Fibroblast of upper back skin (primary cell): Measurements from ENCODE around the gene SPDYE1.

Source experiments
- DNase-seq: peaks from one replicate; pipeline ENCODE4 v3.0.0-alpha.2; 2013

SPDYE1 gene

DNA sequence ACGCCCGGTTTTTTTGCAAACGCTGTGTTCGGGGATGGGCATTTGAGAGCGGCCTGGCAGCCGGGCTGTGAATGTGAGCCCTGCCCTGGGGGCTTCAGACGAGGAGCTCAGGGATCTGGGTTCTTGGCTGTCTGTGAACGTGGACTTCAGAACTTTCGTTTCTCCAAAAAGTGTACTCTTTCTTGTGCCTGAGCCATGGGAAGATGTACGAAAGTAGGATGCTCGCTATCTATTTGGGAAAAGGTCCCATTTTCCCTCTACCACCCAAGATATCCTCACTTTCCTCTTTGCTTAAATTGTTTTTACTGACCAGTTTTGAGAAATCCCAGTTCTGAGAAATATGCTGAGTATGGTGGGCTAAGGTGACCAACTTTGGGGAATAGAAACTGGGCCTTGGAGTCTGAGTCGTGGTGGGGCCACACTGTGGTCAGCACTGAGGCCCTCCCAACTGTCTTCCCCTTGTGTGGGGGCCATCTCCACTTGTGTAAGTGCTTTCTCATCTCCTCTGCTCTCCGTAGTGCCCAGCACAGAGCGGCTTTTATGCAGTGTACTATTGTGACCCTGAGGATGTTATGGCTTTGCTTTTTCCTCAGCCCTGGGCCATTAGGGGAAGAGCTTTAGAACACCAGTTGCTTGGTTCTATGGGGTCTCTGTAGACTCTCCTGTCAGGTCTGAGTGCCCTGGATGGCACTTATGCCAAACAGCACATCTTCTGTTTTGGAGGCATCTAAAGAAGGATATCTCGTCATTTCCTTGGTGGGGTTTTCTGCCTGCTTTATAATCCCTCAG lies 47.7 kb downstream of the SPDYE1 start:
- no peak for DNase-seq

DNA sequence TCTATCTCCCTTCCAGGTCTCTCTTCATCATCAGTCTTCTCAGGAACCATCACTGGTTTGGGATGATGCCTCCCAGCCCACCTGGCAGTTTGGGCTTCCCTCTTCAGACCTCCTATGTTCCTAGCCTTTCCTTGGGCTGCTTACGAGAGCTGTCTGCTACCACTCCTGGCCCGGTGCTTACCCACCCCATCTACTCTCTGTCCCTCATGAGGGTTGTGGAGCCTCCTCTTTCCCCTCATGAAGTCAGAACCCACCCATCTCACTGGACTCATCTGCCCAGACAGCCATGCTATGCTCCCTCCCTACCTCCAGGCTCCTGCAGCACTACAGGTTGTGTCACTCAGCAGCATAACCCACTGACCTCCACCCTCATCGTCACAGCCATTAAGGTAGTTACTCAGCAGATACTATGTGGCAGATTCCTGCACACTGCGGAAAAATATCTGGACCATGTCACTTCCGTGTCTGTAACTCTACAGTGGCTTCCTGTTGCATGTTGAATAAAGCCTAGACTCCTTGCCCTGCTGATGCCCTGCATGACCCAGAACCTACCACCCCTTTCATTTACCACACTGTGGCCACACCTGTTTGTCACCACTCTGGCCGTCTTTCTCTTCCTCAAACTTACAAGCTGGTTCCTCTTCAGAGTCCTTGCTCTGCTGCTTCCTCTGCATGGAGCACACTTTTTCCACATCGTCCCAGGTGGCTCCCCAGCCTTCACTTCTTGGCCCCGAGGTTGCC lies 48.8 kb downstream of the SPDYE1 start:
- DNase-seq, result no peak

DNA sequence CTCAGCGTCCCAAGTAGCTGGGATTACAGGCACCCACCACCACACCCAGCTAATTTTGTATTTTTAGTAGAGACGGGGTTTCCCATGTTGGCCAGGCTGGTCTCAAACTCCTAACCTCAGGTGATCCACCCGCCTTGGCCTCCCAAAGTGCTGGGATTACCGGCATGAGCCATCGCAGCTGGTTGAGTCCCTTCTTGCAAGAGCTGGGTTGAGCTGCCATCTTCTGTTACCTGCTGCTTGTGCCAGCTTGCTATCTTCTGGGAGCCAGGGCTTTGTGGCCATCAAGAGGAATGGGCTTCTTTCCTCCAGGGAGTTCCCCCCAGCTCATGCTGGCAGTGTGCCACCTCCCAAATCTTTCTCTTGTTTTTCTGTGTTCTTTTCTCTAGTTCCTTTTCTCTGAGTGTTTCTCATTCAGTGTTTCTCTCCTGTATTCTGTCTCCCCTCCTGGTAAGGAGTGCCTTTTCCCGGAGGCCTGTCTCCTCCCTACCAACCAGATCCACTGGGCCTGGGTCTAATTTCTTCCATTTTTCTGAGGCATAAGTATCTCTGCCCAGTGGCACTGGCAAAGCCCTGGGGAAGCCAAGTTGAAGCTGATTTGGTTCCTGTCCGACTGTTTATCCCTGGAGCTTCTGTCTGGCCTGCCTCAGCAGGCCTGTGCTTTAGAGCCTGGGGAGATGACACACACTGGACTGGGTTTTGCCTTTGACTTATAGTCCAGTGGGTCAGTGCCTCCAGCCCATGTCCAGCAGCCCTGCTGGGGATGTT lies 50.5 kb downstream of the SPDYE1 start:
- DNase-seq, result no peak

DNA sequence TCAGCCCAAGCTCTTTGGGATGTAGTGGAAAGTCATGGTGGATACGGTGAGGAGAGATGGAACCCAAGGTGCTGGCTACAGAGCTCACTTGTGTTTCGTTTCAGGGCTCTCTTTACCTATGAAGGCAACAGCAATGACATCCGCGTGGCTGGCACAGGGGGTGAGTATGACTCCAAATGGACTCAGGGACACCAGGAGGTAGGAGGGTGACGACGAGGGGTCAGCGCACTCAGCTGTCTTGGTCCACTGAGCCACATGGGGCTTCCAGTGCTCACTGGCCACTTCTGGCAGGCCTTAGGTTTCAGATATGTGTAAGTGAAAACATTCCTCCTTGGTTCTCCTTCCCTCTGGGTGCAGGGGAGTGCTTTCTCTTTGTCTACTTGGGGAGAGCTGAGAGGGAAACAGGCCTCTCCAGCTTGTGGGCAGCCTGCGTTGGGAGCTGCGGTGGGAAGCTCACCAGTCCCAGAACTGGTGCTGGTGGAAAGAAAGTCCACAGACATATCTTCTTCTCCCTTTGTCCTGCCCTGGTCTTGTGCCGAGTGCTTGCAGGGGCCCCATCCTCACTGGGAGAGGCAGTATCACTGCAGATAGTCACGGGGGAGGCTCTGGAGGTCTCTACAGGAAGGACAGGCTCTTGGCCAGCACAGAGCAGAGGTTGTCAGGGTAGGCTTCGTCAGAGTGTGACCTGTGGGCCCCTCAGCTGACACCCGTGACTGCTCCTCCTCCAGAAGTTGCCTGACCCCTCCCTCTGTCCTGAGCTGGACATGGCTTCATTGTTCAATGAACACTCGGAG lies 52.6 kb downstream of the SPDYE1 start:
- DNase-seq, result no peak

DNA sequence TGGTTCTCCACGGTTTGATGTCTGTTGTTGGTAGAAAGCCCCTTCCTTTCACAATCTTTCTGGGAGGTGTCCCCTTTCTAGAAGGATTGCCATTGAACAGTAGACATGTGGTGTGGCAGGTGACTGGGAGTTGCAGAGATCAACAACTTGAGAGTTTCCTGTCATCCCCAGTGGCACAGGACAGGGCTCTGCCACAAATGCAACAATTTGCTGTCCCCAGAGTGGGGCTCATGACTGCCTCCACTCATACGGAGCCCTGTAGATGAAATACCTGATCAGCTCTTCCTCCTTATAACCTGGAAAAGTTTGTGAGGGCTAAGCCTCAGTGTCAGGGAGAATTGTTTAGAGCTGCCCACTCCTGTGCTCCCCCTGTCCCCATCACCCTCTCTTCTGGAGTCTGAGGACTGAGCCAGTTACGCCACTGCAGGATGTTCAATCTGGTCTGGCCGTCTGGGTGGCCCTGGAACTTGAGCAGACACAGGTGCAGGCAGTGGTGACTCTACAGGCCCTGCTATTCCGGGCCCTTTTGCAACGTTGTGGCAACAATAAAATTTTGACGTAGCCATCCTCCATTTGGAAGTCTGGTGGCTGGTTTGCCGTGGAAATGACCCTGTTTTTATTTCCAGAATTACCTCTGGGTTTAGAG lies 53.3 kb downstream of the SPDYE1 start:
- DNase-seq, result no peak

DNA sequence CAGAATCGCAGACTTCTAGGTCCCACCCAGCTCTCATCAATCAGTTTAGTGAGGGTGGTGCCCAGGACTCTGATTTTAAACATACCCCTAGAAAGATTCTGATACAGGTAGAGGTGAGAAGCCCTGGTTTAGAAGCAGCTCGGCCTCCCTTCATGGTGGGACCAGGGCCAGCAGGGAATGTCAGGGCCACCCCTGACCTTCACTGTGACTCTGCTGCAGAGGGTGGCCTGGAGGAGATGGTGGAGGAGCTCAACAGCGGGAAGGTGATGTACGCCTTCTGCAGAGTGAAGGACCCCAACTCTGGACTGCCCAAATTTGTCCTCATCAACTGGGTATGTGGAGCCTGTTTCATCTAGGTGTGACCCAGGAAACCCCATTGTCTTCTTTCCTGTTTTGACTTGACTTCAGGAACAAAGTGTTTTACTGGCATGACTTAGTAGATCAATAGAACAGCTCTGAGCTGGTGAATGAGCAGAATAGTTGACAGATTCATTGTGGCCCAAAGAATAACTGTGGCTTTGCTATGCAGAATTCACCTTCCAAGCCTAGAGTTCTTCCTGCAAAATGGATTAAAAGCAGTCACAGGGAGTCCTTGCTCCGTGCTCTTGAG lies 54.0 kb downstream of the SPDYE1 start:
- no peak for DNase-seq

DNA sequence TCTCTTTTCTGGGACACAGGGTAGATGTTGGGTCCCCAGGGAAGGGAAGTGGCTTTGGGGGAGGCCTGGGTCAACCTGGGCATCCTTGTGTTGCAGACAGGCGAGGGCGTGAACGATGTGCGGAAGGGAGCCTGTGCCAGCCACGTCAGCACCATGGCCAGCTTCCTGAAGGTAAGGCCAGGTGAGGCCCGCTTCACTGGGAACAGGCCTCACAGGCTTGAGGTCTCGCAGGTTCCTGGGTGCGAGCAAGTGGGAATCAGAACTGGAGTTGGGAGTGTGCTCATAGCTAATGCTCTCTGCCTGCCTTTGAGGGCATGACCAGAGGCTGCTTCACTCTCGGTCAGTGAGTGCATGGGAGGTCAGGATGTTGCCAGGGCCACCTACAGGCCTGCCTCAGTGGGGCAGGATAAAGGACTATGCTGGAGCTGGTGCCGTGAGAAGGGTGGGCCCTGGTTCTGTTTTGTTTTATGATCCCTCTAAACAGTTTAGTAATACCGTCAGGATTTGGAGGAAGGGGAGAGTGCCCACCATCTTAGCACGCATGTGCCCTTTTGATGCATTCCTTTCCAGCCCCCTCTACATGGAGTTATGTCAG lies 55.2 kb downstream of the SPDYE1 start:
- no peak for DNase-seq

DNA sequence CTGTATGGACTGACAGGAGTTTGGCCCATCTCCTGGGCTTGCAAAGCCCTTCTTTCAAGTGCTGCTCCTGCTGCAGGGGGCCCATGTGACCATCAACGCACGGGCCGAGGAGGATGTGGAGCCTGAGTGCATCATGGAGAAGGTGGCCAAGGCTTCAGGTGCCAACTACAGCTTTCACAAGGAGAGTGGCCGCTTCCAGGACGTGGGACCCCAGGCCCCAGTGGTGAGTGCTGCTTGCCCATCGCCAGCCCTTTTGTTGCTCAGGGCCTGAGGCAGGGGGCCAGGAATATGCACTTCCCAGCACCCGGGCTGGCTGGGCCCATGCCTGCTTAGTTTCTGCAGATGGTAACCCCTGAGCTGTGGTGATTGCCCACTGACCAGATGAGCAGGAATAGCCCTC lies 59.0 kb downstream of the SPDYE1 start:
- DNase-seq, result no peak

DNA sequence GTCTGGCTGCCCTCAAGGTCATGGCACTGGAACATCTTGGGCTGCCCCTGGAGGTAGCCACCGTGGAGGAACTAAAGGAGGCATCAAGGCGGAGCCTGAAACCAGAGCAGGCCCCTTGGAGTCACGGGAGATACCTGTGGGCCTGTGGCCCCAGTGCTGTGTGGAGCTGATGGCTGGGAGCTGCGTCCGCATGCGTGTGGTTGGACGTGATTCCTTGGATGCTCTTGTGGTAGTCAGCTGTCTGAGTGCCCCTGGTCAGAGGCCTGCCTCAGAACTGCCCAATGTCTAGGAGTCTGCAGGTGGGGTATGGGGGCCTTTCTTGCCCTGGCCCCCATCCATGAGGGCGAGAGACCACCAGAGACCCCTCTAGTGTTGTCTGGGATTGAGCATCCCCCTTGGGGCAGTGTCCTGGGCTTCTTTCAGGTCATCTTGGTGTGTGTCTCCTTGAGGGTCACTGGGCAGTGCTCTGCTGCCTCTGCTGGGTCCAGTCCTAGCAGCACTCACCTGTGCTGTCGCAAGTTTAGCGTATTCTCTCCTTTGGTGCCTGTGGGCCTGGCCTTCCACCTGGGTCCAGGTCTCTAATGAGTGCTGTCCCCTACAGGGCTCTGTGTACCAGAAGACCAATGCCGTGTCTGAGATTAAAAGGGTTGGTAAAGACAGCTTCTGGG lies 59.6 kb downstream of the SPDYE1 start:
- DNase-seq, result no peak

DNA sequence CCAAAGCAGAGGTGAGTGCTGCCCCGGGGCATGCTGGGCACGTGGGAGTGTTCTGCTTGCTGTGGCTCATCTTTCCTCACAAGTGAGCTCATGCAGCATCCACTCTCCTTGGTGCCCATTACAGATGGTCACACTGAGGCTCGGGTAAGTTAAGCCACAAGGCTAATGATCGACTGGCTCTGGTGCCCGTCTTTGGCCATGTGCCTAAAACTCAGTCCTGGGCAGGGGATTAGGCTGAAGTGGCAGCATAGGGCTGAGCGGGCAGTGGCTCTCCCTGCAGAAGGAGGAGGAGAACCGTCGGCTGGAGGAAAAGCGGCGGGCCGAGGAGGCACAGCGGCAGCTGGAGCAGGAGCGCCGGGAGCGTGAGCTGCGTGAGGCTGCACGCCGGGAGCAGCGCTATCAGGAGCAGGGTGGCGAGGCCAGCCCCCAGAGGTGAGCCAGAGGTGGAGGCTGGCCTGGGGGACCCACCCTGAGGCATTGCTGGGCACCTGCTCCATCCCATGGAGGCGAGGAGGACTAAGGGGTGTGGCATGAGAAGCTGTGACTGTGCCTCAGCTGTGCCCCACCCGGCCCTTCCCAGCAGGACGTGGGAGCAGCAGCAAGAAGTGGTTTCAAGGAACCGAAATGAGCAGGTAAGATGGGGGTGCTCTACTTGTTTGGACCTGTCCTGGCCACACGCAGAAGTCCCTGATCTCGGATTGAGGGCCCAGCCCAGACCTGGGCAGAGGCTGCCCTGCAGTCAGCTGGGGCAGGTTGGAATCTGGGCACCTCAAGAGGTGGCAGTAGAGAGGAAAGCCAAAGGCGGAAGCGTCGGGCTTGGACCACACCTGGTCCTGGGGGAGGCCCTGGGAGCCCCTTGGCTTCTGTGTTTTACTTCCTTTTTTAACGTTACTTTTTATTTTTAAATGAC lies 60.4 kb downstream of the SPDYE1 start:
- no peak for DNase-seq

DNA sequence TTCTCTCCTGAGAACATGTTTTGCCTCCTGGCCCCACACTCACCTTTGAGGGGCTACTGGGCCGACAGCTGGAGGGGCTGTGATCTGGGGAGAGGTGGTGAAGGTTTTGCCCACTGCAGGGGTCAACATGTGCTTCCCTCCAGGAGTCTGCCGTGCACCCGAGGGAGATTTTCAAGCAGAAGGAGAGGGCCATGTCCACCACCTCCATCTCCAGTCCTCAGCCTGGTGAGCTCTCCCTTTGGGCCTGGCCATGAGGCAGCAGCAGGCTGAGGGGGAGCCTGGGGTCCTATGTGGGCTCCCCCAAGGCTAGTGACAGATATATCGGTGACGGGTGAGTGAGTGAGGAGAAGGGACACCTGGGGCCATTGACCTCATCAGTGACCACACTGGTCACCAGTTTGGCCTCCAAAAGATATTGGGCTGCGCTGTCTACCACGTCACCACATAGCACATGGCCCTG lies 61.1 kb downstream of the SPDYE1 start:
- DNase-seq, result no peak

DNA sequence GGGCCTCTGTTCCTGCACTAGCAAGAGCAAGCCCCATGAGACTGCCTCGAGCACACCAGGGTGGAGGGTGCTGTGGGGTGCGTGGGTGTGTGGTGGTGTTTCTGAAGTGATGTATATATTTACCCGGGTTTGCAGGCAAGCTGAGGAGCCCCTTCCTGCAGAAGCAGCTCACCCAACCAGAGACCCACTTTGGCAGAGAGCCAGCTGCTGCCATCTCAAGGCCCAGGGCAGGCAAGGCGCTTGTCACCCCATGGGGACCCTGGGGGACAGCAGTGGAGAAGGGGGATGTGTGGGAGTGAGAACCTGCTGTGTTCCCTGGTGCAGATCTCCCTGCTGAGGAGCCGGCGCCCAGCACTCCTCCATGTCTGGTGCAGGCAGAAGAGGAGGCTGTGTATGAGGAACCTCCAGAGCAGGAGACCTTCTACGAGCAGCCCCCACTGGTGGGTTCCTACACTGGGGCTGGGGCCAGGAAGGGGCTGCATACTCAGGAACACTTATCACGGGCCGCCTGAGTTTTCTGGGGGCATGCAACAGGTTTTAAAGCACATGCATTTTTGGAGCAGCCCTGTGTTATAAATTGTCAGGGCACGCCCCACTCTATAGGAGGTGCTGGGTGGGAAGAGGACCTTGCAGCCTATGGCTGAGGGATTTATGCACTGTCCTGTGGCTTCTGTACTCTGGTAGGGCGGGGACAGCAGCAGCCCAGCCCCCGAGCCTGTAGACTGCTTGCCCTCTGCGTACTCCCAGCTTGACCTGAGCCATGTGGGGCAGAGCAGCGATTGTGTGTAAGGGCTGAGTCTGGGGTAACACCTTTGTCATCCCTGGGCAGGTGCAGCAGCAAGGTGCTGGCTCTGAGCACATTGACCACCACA lies 61.8 kb downstream of the SPDYE1 start:
- DNase-seq, result no peak
